Limb (tissue), 2 donors: ENCODE measurements around the gene ELAVL1.
"Not testable (repeated sequence)": the region's sequence is repeated elsewhere in the genome, so short reads cannot be mapped to it uniquely, and the experiment has no call there.

Experiments
- DNase-seq, 2 donors: peaks; one replicate each; pipeline ENCODE4 v3.0.0-alpha.2; 2016; ENCODE audit errors: extremely low spot score in 2 of 2

ELAVL1 gene

GRCh38 chr19:7924241-7924640 lies 81.2 kb downstream of the ELAVL1 start:
- no peak for DNase-seq

- DNase-seq = peak in 1 of 2 donors; percentile 48
These were observed 81.9 kb downstream of the ELAVL1 start for GRCh38 chr19:7923295-7924191.

GRCh38 chr19:7922836-7923195 lies 82.6 kb downstream of the ELAVL1 start:
- DNase-seq = no peak

GRCh38 chr19:7921967-7922835 lies 83.2 kb downstream of the ELAVL1 start:
- DNase-seq = peak in 1 of 2 donors; percentile 35

- DNase-seq = no peak
These were observed 84.0 kb downstream of the ELAVL1 start for GRCh38 chr19:7921302-7921966.

- peak; percentile 99 to 100 for DNase-seq
These were observed 84.7 kb downstream of the ELAVL1 start for GRCh38 chr19:7920519-7921301.

GRCh38 chr19:7919610-7920518 lies 85.6 kb downstream of the ELAVL1 start, which contains the start of gene SNAPC2:
Gene SNAPC2 (plus strand): TSS chr19:7920338. CDS start chr19:7920367, 29 bp downstream.
- peak; percentile 92 to 99 for DNase-seq

- peak in 1 of 2 donors; percentile 38 for DNase-seq
These were observed 86.6 kb downstream of the ELAVL1 start for GRCh38 chr19:7918615-7919421.

GRCh38 chr19:7918062-7918614 lies 87.3 kb downstream of the ELAVL1 start:
- not testable (repeated sequence) for DNase-seq

- DNase-seq = peak in 1 of 2 donors; percentile 70
These were observed 88.0 kb downstream of the ELAVL1 start for GRCh38 chr19:7917267-7918061.

- peak in 1 of 2 donors; percentile 56 for DNase-seq
These were observed 88.5 kb downstream of the ELAVL1 start for GRCh38 chr19:7916955-7917266.

GRCh38 chr19:7916103-7916954 lies 89.1 kb downstream of the ELAVL1 start:
- DNase-seq = no peak

- no peak for DNase-seq
These were observed 90.0 kb downstream of the ELAVL1 start for GRCh38 chr19:7915250-7916102.

GRCh38 chr19:7914598-7915045 lies 90.8 kb downstream of the ELAVL1 start, which contains the start of gene TGFBR3L:
Gene TGFBR3L (plus strand): TSS chr19:7914830.
- no peak for DNase-seq

GRCh38 chr19:7914099-7914498 lies 91.3 kb downstream of the ELAVL1 start:
- DNase-seq = no peak

GRCh38 chr19:7913652-7914051 lies 91.8 kb downstream of the ELAVL1 start:
- no peak for DNase-seq
